Karpas-422 (cell line): ENCODE data around the gene FBXL13. TPM values are rescaled to one million over a fixed set of nuclear protein-coding genes. Genes with fewer than 3 reads are reported as not detected.

Experiments used
- DNase-seq: peaks from one replicate; pipeline ENCODE4 v3.0.0-alpha.2; 2015
- H2AFZ ChIP-seq: fragments of 200-600 bp; sonication (generic); 2 replicates; pipeline ENCODE4 v1.6.1; 2014; ENCODE audit warnings: antibody characterized with exemption, low read length, mixed read lengths
- H3K27ac ChIP-seq: fragments of 200-600 bp; sonication (generic); 2 replicates; pipeline ENCODE4 v1.5.1; 2014; ENCODE audit warnings: mild to moderate bottlenecking, low read length, moderate library complexity
- H3K27me3 ChIP-seq: fragments of 200-600 bp; sonication (generic); 2 replicates; pipeline ENCODE4 v1.6.1; 2014; ENCODE audit warnings: low read length, mixed read lengths
- H3K36me3 ChIP-seq: fragments of 200-600 bp; sonication (generic); 2 replicates; pipeline ENCODE4 v1.6.1; 2014; ENCODE audit warnings: low read length, mixed read lengths; ENCODE audit not compliant: insufficient read depth
- H3K4me1 ChIP-seq: fragments of 200-600 bp; sonication (generic); 2 replicates; pipeline ENCODE4 v1.6.1; 2014; ENCODE audit warnings: mild to moderate bottlenecking, low read length, mixed read lengths
- H3K4me2 ChIP-seq: fragments of 200-600 bp; sonication (generic); 2 replicates; pipeline ENCODE4 v1.6.1; 2014; ENCODE audit warnings: low read length, low read depth, mild to moderate bottlenecking; ENCODE audit not compliant: poor library complexity, severe bottlenecking
- H3K4me3 ChIP-seq: fragments of 200-600 bp; sonication (generic); 2 replicates; pipeline ENCODE4 v1.5.1; 2014; ENCODE audit warnings: mild to moderate bottlenecking, antibody characterized with exemption, low read length, mixed read lengths
- H3K79me2 ChIP-seq: fragments of 200-600 bp; sonication (generic); 2 replicates; pipeline ENCODE4 v1.6.1; 2014; ENCODE audit warnings: mild to moderate bottlenecking, low read length, mixed read lengths
- H3K9ac ChIP-seq: fragments of 200-600 bp; sonication (generic); 2 replicates; pipeline ENCODE4 v1.6.0; 2014; ENCODE audit warnings: low read length
- H3K9me2 ChIP-seq: fragments of 200-600 bp; sonication (generic), shearing (Covaris generic); replicated peaks from 2 replicates; pipeline ENCODE4 v1.6.0; 2014; ENCODE audit warnings: mild to moderate bottlenecking, low read length, moderate library complexity; ENCODE audit not compliant: insufficient read depth
- H3K9me3 ChIP-seq: fragments of 300-700, 200-600 bp; sonication (generic); 2 replicates; pipeline ENCODE4 v1.6.1; 2014; ENCODE audit warnings: low read length, mixed read lengths
- H4K20me1 ChIP-seq: fragments of 200-600 bp; sonication (generic); 2 replicates; pipeline ENCODE4 v1.6.1; 2014; ENCODE audit warnings: mild to moderate bottlenecking, antibody characterized with exemption, low read length, low read depth; ENCODE audit not compliant: insufficient read depth
- total RNA-seq: library from RNA; depleted of rRNA; stranded (reverse); fragments of >200 nt; shearing (Covaris generic); gene quantifications from 2 replicates; pipeline ENCODE4 v1.2.3, GENCODE V29; 2014; ENCODE audit warnings: low replicate concordance

Gene FBXL13
- total RNA-seq, 1 experiment from 2014 or later, result 4.2 TPM

DNA sequence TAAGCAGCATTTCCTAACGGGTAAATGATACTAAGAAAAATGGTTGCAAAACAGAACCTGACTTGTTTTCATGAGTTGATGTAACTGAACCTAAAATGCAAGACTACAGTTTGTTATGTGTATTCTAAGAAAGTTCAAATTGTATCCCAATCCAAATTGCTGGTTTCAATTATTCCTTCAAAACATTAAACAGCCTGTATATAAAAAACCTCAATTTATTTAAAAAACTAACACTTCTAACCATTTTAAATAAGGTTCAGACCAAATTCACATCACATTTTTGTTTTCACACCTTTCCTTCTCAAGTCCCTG, 80.9 kb downstream of the FBXL13 start:
- H3K9me2 ChIP-seq, result no peaks in the 10 kb centered on the region
- DNase-seq, result no peak
- no peaks in the 10 kb centered on the region for H4K20me1 ChIP-seq
- no peak overlapping the region for H3K9ac ChIP-seq
- no peak overlapping the region for H3K4me3 ChIP-seq
- H2AFZ ChIP-seq, result no peak overlapping the region
- H3K9me3 ChIP-seq, result no peaks in the 10 kb centered on the region
- no peaks in the 10 kb centered on the region for H3K79me2 ChIP-seq
- no peaks in the 10 kb centered on the region for H3K27me3 ChIP-seq
- no peaks in the 10 kb centered on the region for H3K36me3 ChIP-seq
- no peak overlapping the region for H3K4me2 ChIP-seq
- no peaks in the 10 kb centered on the region for H3K4me1 ChIP-seq
- H3K27ac ChIP-seq, result no peak overlapping the region

DNA sequence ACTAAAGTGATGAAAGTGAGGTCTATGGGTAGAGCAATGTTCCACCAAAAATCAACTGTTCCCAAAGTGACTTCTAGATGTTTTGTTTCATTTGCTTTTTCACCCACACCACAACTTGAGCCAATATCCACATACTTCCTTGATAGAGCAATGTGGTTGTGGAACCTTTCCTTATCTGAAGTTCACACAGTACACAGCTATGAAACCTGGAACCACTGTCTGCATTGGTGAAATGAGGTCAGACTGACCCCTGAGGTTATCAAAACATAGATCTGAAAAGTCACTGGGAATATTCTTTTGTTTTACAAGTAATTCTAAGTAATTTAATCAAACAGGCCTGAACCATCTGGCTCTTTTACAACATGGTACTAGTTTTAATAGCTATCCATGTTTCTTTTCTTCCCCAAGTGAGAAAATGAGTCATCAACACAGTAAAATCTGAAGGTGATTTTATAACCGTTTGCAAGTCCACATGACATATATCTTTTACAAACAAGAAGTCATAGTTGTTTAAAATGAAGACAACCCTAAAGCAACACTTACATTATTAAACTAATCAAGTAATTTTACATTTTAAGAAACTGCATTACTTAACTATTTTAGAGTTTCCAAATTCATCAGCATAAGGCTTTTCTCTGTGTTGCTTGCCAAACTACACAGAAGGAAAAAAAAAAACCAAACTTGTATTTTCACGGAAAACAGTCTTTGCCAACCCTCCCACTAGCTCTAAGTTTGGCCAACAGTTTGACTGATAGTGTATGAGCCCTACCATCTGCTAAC, 81.5 kb downstream of the FBXL13 start:
- no peaks in the 10 kb centered on the region for H4K20me1 ChIP-seq
- H3K4me3 ChIP-seq, result no peak overlapping the region
- H3K9ac ChIP-seq, result no peak overlapping the region
- no peak overlapping the region for H3K27ac ChIP-seq
- no peaks in the 10 kb centered on the region for H3K4me1 ChIP-seq
- no peaks in the 10 kb centered on the region for H3K27me3 ChIP-seq
- no peaks in the 10 kb centered on the region for H3K79me2 ChIP-seq
- DNase-seq, result no peak
- H3K9me2 ChIP-seq, result no peaks in the 10 kb centered on the region
- no peaks in the 10 kb centered on the region for H3K36me3 ChIP-seq
- H3K4me2 ChIP-seq, result no peak overlapping the region
- no peak overlapping the region for H2AFZ ChIP-seq
- H3K9me3 ChIP-seq, result no peaks in the 10 kb centered on the region

DNA sequence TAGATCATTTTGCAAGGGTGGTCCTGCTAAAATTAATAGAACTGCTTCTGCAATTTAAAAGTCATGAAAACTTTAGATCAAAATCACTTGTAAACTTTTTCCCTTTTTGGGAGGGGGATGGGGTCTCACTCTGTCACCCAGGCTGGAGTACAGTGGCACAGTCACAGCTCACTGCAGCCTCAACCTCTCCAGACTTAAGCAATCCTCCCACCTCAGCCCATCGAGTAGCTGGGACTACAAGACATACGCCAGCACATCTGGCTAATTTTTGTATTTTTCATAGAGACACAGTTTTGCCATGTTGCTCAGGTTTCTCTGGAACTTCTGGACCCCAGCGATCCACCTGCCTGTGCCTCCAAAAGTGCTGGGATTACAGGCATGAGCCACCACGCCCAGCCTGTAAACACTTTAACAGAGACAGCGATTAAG, 82.1 kb downstream of the FBXL13 start:
- Histone ChIP-seq H3K9me2 (no peaks in the 10 kb centered on the region), H3K27ac (no peak overlapping the region), H3K79me2 (no peaks in the 10 kb centered on the region), H3K4me2 (no peak overlapping the region), H3K27me3 (no peaks in the 10 kb centered on the region), H3K4me3 (no peak overlapping the region), H2AFZ (no peak overlapping the region), H3K4me1 (no peaks in the 10 kb centered on the region), H3K36me3 (no peaks in the 10 kb centered on the region), H4K20me1 (no peaks in the 10 kb centered on the region), H3K9ac (no peak overlapping the region), H3K9me3 (no peaks in the 10 kb centered on the region)
- DNase-seq, result no peak

DNA sequence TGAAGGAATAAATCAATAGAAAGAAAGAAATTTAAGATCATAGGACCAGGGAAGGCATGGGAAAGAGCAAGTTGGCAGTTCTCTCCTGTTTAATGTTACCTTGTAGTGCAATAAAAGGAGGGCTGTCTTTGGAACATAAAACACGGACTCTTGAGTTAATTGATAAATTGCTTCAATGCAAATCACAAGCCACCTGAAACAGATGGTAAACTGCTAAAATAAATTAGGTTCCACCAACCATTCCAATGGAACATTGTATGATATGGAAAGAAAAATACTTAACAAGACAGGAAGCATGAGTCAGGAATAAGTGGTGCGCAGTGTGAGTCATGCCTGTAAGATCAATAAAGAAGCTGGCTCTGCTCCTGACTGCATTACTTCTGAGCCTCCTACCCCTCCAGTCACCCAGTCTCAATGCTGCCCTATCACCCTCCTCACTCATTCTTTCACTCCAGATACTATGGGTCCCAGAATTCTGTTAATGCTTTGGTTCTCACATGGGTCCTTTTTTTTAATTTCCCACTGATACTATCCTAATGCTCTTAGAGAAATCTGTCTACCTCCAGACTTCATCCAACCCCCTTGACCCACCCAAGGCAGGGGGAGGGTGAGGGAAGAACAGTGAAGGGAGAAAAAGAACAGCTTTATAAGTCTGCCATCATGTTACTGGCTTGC, 82.9 kb downstream of the FBXL13 start:
- H3K9ac ChIP-seq, result no peak overlapping the region
- no peak overlapping the region for H2AFZ ChIP-seq
- H3K9me2 ChIP-seq, result no peaks in the 10 kb centered on the region
- H3K4me1 ChIP-seq, result no peaks in the 10 kb centered on the region
- no peaks in the 10 kb centered on the region for H3K9me3 ChIP-seq
- H4K20me1 ChIP-seq, result no peaks in the 10 kb centered on the region
- no peaks in the 10 kb centered on the region for H3K27me3 ChIP-seq
- no peaks in the 10 kb centered on the region for H3K36me3 ChIP-seq
- no peak overlapping the region for H3K27ac ChIP-seq
- no peak overlapping the region for H3K4me2 ChIP-seq
- no peak overlapping the region for H3K4me3 ChIP-seq
- H3K79me2 ChIP-seq, result no peaks in the 10 kb centered on the region
- no peak for DNase-seq

DNA sequence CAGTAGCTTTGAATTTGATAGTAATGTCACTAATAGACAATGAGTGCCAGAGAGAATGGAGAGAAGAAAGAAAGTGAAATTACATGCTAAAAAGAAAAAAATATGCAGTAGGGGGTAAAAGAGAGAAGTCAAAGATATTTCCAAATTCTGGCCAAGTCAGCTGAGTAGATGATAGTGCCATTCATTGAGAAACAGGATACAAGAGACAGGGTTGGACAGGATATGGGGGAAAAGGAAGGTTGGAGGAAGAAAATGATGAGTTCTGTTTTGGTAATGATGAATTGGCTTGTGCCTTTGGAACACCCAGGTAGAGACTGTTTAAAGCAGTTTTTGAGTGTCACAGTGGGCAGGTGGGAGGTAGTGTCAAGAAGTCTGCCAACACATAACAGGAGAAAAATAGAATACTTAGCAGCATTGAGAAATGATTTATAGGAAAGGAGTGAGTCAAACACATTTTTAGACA, 83.5 kb downstream of the FBXL13 start:
- Histone ChIP-seq H2AFZ (no peak overlapping the region), H3K79me2 (no peaks in the 10 kb centered on the region), H4K20me1 (no peaks in the 10 kb centered on the region), H3K4me2 (no peak overlapping the region), H3K27ac (no peak overlapping the region), H3K4me3 (no peak overlapping the region), H3K4me1 (no peaks in the 10 kb centered on the region), H3K36me3 (no peaks in the 10 kb centered on the region), H3K9ac (no peak overlapping the region), H3K27me3 (no peaks in the 10 kb centered on the region), H3K9me3 (no peaks in the 10 kb centered on the region), H3K9me2 (no peaks in the 10 kb centered on the region)
- no peak for DNase-seq

DNA sequence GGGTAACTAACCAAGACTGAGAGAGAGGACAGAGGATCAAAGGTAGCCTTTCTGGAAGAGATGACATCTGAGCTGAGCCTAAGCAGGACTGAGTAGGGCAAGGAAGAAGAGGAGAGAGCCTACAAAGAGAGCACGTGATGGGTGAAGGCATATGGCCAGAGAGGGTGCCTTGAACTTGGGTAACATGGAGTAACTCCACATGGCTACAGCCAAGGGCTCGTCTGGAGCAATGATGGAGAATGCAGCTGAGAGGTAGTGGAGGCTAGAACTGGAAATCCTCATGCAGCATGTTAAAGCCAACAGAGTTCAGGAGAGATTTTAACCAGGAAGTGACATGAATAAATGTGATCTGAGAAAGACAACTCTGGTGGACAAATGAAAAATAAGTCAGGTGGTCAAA, 84.0 kb downstream of the FBXL13 start:
- no peak for DNase-seq
- Histone ChIP-seq H3K36me3 (no peaks in the 10 kb centered on the region), H3K79me2 (no peaks in the 10 kb centered on the region), H3K27me3 (no peaks in the 10 kb centered on the region), H3K9ac (no peak overlapping the region), H3K27ac (no peak overlapping the region), H3K4me2 (no peak overlapping the region), H2AFZ (no peak overlapping the region), H4K20me1 (no peaks in the 10 kb centered on the region), H3K9me3 (no peaks in the 10 kb centered on the region), H3K4me3 (no peak overlapping the region), H3K9me2 (no peaks in the 10 kb centered on the region), H3K4me1 (no peaks in the 10 kb centered on the region)

DNA sequence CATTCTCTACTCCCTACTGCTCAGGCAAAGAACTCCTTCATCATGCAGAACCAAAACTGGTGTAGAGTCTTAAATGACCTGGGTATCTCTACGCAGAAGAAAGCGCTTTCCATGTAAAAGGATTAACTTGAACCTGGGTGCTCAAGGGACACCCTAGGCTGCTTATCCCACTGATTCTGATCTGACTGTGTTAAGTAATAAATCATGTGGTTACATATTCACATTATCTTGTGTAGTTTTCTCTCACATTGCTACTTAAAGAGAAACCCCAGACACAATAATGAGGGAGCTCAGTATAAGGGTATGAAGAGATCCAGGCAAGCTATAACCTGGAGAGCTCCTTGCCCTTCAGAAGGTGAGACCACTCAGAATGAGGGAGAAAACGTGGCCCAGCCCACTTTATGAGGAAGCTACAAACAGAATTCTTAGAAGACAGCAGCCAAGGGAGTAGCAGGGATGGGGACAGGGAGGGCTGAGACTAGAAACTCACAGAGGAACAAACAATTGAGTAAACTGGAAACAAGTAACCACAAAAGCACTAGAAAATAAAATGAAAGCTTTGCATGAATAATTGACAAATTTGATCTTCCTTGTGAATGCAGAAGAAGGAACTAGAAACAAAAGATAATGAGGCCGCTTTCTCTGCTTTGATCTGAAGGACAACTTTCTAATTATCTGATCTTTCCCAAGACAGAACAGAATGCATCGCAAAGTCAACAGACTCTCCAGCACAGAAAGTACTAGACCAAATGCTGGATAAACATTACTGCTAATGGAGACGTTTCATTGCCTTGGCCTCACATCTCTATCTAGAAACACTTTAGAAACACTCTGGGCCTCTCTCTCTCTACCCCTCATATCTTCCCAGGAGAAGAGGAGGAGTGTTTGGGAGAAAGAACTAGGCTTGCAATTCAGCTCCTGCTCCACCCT, 85.7 kb downstream of the FBXL13 start:
- no peak overlapping the region for H3K4me3 ChIP-seq
- no peaks in the 10 kb centered on the region for H3K9me3 ChIP-seq
- H3K9me2 ChIP-seq, result no peaks in the 10 kb centered on the region
- H3K9ac ChIP-seq, result no peak overlapping the region
- no peak overlapping the region for H2AFZ ChIP-seq
- H3K79me2 ChIP-seq, result no peaks in the 10 kb centered on the region
- no peaks in the 10 kb centered on the region for H3K4me1 ChIP-seq
- H4K20me1 ChIP-seq, result no peaks in the 10 kb centered on the region
- no peaks in the 10 kb centered on the region for H3K27me3 ChIP-seq
- no peak overlapping the region for H3K4me2 ChIP-seq
- H3K36me3 ChIP-seq, result no peaks in the 10 kb centered on the region
- no peak for DNase-seq
- H3K27ac ChIP-seq, result no peak overlapping the region

DNA sequence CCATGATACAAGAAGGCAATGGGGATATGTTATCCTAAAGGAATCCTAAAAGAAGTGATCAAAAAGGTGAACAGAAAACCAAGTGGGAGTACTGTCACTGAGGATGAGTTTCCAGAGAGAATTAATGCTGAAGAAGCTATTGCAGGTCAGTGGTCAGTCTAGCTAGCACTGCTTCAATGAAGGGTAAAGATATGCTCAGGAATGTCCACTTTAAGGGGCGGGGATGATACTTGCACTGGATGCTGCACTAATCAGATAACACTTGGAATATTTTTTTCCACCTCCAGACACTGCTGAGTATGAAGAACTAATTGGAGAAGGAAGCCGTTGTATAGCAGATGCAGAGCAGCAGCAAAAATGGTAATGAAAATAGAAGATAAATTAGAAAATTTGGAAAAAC, 86.5 kb downstream of the FBXL13 start:
- no peaks in the 10 kb centered on the region for H3K27me3 ChIP-seq
- H3K36me3 ChIP-seq, result no peaks in the 10 kb centered on the region
- H4K20me1 ChIP-seq, result no peaks in the 10 kb centered on the region
- H3K4me1 ChIP-seq, result no peaks in the 10 kb centered on the region
- H2AFZ ChIP-seq, result no peak overlapping the region
- H3K27ac ChIP-seq, result no peak overlapping the region
- H3K9ac ChIP-seq, result no peak overlapping the region
- no peak for DNase-seq
- H3K4me3 ChIP-seq, result no peak overlapping the region
- H3K9me2 ChIP-seq, result no peaks in the 10 kb centered on the region
- no peaks in the 10 kb centered on the region for H3K79me2 ChIP-seq
- no peaks in the 10 kb centered on the region for H3K9me3 ChIP-seq
- H3K4me2 ChIP-seq, result no peak overlapping the region
